IPS DF 6.9 (cell line): Measurements from ENCODE around the gene ICAM3.
A peak's percentile ranks its signal among the peaks of the same experiment; 100 is the strongest.
"Not testable (repeated sequence)": the region's sequence is repeated elsewhere in the genome, so short reads cannot be mapped to it uniquely, and the experiment has no call there.

ENCODE experiments used
- DNase-seq: peaks from one replicate; pipeline ENCODE4 v3.0.0-alpha.2; 2013; ENCODE audit warnings: low read depth, low spot score
- H3K27ac ChIP-seq: one replicate; pipeline ENCODE4 v1.5.1; 2013; ENCODE audit warnings: low read length, control low read depth
- H3K27me3 ChIP-seq: 2 replicates; pipeline ENCODE4 v1.6.1; 2013; ENCODE audit warnings: mild to moderate bottlenecking, low read length; ENCODE audit not compliant: control insufficient read depth, insufficient read depth
- H3K36me3 ChIP-seq: 2 replicates; pipeline ENCODE4 v1.6.1; 2013; ENCODE audit warnings: low read length; ENCODE audit not compliant: control insufficient read depth, insufficient read depth
- H3K4me1 ChIP-seq: 2 replicates; pipeline ENCODE4 v1.6.1; 2013; ENCODE audit warnings: low read length; ENCODE audit not compliant: control insufficient read depth, insufficient read depth
- H3K4me3 ChIP-seq: 2 replicates; pipeline ENCODE4 v1.5.1; 2013; ENCODE audit warnings: mild to moderate bottlenecking, low read length
- H3K9me3 ChIP-seq: 2 replicates; pipeline ENCODE4 v1.6.1; 2013; ENCODE audit warnings: low read length, inconsistent platforms; ENCODE audit not compliant: control insufficient read depth, insufficient read depth
- WGBS: extraction: QIAGEN DNeasy Blood & Tissue Kit; methylation state at CpG from one replicate; pipeline ENCODE4 v1.1.7; 2013; ENCODE audit warnings: mixed read lengths, missing lambda C conversion rate; ENCODE audit not compliant: insufficient read length, insufficient coverage; 5-methylcytosine and 5-hydroxymethylcytosine counted together

The ICAM3 gene

DNA sequence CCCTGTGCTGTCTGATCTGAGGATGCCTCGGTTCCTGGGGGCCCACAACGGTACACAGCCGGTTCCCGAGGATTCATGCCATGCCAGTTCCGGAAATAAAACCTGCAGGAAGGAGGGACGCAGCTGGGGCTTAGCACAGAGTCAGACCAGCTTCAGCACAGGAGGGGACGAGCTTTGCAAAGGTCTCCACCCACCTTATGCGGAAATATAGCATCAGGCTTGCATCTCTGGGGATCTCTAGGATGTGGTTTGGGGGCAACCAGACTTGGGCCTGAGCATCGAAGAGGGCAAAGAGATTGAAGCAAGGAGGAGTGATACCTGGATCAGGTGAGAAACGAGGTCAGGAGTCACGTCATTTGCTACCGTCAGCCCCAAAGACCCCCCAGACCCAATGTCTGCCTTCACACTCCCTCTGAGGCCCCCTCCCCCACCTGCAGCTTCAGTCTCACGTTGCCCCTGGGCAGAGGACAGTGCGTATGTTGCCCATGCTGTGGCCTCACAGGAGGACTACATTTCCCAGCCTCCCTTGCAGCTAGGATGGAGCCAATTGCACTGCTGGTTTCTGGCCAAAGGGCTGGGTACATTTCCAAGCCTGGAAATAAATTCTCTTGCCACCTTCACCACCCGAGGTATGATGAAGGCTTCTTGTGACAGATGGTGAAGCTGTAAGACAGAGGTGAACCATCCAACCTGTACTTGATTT lies 28.8 kb upstream of the ICAM3 start:
- H3K27me3 ChIP-seq = no peaks in the 10 kb centered on the region
- H3K36me3 ChIP-seq = peaks cover 16% of the 10 kb centered on the region; the same call in 1 of the 2 replicates
- H3K9me3 ChIP-seq = no peaks in the 10 kb centered on the region
- WGBS = no CpG with 5 or more reads among the region's 15 CpGs
- no peak for DNase-seq
- no peaks in the 10 kb centered on the region for H3K4me1 ChIP-seq
- H3K27ac ChIP-seq = no peak overlapping the region
- no peak overlapping the region for H3K4me3 ChIP-seq

DNA sequence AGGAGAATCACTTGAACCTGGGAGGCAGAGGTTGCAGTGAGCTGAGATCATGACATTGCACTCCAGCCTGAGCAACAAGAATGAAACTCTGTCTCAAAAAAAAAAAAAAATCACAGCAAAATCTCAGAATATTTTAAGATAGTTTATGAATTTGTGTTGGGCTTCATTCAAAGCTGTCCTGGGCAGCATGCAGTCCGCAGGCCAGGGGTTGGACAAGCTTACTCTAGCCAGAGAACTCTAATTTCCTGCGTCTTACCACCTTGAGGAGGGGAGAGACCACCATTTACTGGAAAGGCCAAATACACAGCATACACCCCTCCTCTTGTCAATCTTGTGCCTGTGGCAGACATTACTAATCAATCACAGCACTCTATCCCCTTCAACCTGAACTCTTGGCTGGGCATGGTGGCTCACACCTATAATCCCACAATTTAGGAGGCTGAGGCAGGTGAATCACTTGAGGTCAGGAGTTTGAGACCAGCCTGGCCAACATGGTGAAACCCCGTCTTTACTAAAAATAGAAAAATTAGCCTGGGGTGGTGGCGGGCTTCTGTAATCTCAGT lies 27.6 kb upstream of the ICAM3 start:
- no CpG with 5 or more reads among the region's 4 CpGs for WGBS
- not testable (repeated sequence) for H3K27me3 ChIP-seq, H3K9me3 ChIP-seq, H3K4me3 ChIP-seq, DNase-seq, H3K27ac ChIP-seq, H3K4me1 ChIP-seq
- peaks cover 16% of the 10 kb centered on the region; the same call in 1 of the 2 replicates for H3K36me3 ChIP-seq

DNA sequence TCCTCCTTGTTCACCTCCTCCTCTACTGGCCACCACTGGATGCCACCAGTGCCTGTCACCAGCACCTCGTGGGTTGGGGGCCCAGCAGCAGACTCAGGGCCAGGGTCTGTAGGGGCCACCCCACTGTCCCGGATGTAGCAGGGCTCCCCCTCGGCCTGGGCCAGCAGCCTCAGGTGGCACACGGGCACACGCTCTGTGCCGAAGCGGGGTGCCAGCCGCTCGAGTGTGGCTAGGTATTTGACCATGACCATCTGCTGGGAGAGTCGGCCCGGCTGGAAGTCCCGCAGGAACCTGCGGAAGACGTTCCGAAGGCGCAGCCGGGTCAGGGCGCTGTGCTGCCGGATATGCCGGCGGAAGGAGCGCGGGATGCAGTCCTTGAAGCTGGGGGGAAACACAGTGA lies 26.1 kb upstream of the ICAM3 start:
- Histone ChIP-seq H3K36me3 (peaks cover 16% of the 10 kb centered on the region; the same call in 1 of the 2 replicates), H3K9me3 (no peaks in the 10 kb centered on the region), H3K4me3 (no peak overlapping the region), H3K4me1 (no peaks in the 10 kb centered on the region), H3K27me3 (no peaks in the 10 kb centered on the region), H3K27ac (no peak overlapping the region)
- no CpG with 5 or more reads among the region's 23 CpGs for WGBS
- no peak for DNase-seq

DNA sequence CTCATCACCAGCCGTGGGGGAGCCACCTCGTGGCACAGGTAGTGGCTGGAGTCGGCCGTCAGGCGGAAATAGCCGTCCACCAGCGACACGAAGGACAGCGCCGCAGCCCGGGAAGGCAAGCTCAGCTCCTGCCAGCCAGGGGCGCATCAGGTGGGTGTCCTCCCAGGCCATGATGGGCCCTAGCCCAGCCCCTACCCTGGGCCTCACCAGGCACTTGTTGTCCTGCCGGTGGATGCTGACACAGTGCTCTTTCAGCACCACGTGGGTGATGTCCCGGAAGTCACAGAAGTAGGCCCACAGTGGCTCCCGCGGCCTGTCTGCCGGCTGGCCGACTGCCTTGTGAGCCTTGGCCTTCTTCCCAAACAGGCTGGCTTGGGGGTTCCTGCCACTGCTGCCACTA lies 25.2 kb upstream of the ICAM3 start:
- DNase-seq = no peak
- Histone ChIP-seq H3K4me1 (no peaks in the 10 kb centered on the region), H3K27me3 (no peaks in the 10 kb centered on the region), H3K27ac (no peak overlapping the region), H3K36me3 (peaks cover 16% of the 10 kb centered on the region; the same call in 1 of the 2 replicates), H3K4me3 (no peak overlapping the region), H3K9me3 (no peaks in the 10 kb centered on the region)
- WGBS = no CpG with 5 or more reads among the region's 19 CpGs

DNA sequence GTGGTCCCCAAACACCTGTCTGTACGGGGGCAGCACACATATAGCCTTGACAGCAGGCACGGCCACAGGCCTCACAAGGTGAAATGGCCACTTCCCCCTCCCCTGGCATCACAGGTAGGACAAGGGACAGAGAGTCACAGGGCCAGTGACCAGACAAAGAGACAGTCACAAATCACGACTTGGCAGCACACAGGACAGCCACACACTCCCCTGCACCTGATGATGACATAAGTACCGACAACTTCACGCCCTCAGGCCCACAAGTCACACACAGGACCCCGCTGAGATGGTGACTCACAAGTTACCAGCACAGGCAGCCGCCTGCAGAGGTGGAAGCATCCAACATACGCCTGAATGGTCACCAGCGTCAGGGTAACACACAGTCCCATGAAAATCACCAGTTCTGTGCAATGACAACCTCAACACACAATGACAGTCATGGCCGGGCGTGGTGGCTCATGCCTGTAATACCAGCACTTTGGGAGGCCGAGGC lies 24.4 kb upstream of the ICAM3 start:
- H3K9me3 ChIP-seq = no peaks in the 10 kb centered on the region
- no peak for DNase-seq
- H3K27ac ChIP-seq = no peak overlapping the region
- H3K27me3 ChIP-seq = no peaks in the 10 kb centered on the region
- no CpG with 5 or more reads among the region's 12 CpGs for WGBS
- no peaks in the 10 kb centered on the region for H3K4me1 ChIP-seq
- peaks cover 20% of the 10 kb centered on the region; the same call in 1 of the 2 replicates for H3K36me3 ChIP-seq
- H3K4me3 ChIP-seq = no peak overlapping the region

DNA sequence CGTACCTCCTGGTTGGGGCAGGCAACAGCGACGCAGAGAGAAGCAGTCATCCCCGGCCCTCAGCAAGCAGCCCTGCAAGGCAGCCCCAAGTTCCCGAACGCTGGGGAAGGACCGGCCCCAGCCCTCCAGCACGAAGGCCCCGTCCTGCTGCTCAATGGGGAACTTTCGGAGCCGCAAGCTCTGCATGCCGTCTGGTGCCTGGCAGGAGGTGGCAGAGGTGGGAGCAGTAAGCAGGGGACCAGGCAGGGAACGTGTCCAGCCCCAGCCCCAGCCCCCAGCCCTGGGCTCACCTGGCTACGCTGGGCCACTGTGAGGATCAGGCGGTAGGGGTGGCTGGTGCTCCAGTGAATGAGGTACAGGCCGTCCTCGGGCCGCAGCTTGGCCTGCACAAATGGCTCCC lies 22.8 kb upstream of the ICAM3 start:
- no peaks in the 10 kb centered on the region for H3K27me3 ChIP-seq
- no peak overlapping the region for H3K4me3 ChIP-seq
- WGBS = no CpG with 5 or more reads among the region's 18 CpGs
- no peak for DNase-seq
- H3K9me3 ChIP-seq = no peaks in the 10 kb centered on the region
- no peaks in the 10 kb centered on the region for H3K4me1 ChIP-seq
- no peak overlapping the region for H3K27ac ChIP-seq
- peaks cover 20% of the 10 kb centered on the region; the same call in 1 of the 2 replicates for H3K36me3 ChIP-seq

DNA sequence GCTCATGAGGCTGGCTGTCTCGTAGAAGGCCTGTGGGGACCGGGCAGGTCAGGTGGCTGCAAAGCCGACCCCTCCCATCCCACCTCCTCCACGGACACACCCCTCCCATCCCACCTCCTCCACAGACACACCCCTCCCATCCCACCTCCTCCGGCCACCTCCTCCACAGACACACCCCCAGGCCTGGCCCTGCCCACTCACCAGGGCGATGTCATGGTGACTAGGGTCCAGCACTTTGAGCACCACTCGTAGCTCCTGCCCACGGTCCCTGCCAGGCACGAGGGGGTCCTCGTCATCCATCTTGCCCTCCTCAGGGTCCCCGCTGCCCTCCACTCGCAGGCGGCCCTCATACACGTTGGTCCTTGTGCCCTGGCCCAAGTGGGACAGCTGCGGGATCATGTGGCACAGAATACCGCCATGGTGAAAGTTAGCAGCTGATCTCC lies 22.2 kb upstream of the ICAM3 start:
- DNase-seq = no peak
- Histone ChIP-seq H3K27ac (no peak overlapping the region), H3K27me3 (no peaks in the 10 kb centered on the region), H3K4me3 (no peak overlapping the region), H3K9me3 (no peaks in the 10 kb centered on the region), H3K36me3 (peaks cover 20% of the 10 kb centered on the region; the same call in 1 of the 2 replicates), H3K4me1 (no peaks in the 10 kb centered on the region)
- no CpG with 5 or more reads among the region's 16 CpGs for WGBS

DNA sequence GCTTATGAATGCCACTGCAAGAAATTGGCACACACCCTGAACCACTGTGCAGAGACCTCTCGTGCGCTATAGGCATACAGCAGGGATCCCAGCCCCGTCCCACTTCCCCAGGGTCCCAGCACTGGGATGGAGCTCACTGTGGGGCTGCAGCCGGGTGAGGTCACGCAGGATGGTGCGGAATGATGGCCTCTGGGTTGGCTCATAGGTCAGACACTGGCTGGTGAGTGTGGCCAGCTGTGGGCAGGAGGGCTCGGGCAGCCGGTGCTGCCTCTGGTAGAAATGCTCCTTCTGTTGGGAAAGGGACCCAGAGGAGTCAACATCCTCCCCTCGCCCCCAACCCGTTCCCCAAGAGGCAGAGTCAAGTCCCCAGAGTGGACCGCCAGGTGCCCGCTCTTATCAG lies 17.0 kb upstream of the ICAM3 start:
- no peak for DNase-seq
- Histone ChIP-seq H3K4me1 (peaks cover 2% of the 10 kb centered on the region), H3K4me3 (no peak overlapping the region), H3K27me3 (no peaks in the 10 kb centered on the region), H3K9me3 (no peaks in the 10 kb centered on the region), H3K27ac (no peak overlapping the region), H3K36me3 (0 out of 2 replicates have a peak, but pooled peaks cover 4% of the 10 kb centered on the region)
- no CpG with 5 or more reads among the region's 12 CpGs for WGBS

DNA sequence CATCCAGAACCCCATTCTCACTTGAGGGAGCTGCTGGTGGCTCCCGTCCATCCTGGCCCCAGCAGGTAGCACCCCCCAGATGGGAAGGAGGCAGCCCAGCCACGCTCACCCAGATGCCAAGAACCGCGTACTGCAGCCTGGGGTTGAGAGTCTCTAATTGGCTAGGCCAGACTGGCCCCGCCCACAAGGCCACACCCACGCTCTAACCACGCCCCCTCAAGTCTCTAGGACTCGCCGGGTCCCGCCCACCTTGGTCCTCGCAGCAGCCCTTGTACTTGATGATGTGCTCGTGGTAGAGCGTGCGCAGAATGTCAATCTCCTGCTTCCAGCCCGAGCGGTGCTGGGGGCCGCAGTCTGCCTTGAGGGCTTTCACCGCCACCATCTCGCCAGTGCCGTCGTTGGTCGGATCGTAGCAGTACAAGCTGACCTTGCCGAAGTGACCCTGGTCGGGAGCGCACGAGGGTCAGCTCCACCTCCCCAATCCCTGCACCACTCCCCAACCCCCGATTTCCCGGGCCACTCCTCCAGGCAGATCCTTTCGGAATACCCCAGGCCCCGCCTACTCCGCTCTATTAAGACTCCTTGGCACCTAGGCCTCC lies 14.5 kb upstream of the ICAM3 start:
- Histone ChIP-seq H3K36me3 (no peaks in the 10 kb centered on the region), H3K27ac (no peak overlapping the region), H3K4me3 (peak overlapping the region; percentile 38; the same call in 1 of the 2 replicates), H3K9me3 (no peaks in the 10 kb centered on the region), H3K4me1 (peaks cover 2% of the 10 kb centered on the region), H3K27me3 (no peaks in the 10 kb centered on the region)
- no CpG with 5 or more reads among the region's 32 CpGs for WGBS
- peak; percentile 89 for DNase-seq

DNA sequence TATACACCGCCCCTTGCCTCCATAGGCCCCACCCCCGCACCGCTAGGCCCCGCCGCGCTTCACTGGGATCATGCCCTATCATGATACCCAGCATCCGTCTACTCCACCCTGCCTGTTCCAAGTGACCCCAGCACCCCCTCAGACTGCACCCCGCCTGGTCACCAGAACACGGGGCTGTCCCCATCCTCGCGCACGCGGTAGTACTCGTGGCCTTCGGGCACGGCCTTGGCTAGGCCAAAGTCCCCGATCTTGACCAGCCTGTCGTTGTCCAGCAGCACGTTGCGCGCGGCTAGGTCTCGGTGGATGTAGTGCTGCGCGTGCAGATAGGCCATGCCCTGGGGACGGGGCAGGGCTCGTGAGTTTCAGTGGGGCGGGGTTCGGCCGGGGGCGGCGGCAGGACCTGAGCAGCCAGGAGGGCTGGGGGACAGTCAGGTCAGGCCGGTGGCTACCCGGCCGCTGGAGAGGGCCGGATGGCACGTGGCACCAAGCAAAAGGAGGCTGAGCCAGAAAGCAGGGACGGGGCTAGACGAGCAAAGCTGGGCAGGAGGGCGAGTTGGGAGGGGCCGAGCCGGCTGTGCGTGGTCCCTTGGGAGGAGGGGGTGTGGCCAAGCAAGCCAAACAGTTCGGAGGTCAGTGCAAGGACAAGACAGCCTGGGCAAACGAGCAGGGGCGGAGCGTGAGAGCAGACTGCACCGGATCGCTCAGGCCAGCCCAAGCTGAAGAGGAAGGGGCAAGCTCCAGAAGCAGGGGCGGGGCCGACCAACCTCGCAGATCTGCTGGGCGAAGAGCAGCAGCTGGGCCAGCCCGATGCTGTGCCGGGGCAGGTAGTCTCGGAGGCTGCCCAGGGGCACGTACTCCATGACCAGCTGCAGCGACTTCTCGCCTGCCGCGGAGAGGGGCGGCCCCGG lies 13.6 kb upstream of the ICAM3 start:
- Histone ChIP-seq H3K36me3 (no peaks in the 10 kb centered on the region), H3K27me3 (no peaks in the 10 kb centered on the region), H3K27ac (no peak overlapping the region), H3K4me3 (peak overlapping the region; percentile 33; the same call in 1 of the 2 replicates), H3K4me1 (peaks cover 2% of the 10 kb centered on the region), H3K9me3 (no peaks in the 10 kb centered on the region)
- no CpG with 5 or more reads among the region's 63 CpGs for WGBS
- peak; percentile 89 for DNase-seq
